Ramos (cell line): ENCODE measurements around the gene AKNA.

Experiments
- in situ Hi-C: fragments of 300-500 bp; cut with MboI; formaldehyde crosslinking; loops from one replicate; pipeline ENCODE4 v1.14.3; 2022; ENCODE audit warnings: low sequenced_read_pairs; ENCODE audit not compliant: unreplicated experiment

AKNA gene

GRCh38 chr9:114418053-114418452 is 30.3 kb upstream of the AKNA start:
- in situ Hi-C loops, result loop anchor here (10.0 to 25.0 kb wide), 2 partner anchors 237 to 1119 kb away; partner anchors contain the start of gene TEX53

GRCh38 chr9:114417511-114417910 is 29.7 kb upstream of the AKNA start:
- in situ Hi-C loops, result loop anchor here (10.0 to 25.0 kb wide), 2 partner anchors 237 to 1120 kb away; partner anchors contain the start of gene TEX53

GRCh38 chr9:114416906-114417305 is 29.1 kb upstream of the AKNA start:
- in situ Hi-C loops, result loop anchor here (10.0 to 25.0 kb wide), 2 partner anchors 238 to 1120 kb away; partner anchors contain the start of gene TEX53

GRCh38 chr9:114416290-114416689 is 28.5 kb upstream of the AKNA start:
- in situ Hi-C loops, result loop anchor here (10.0 to 25.0 kb wide), 2 partner anchors 239 to 1121 kb away; partner anchors contain the start of gene TEX53

- in situ Hi-C loops, result loop anchor here (10.0 to 25.0 kb wide), 2 partner anchors 240 to 1123 kb away; partner anchors contain the start of gene TEX53
Observed at GRCh38 chr9:114414346-114414745, 26.6 kb upstream of the AKNA start.

- in situ Hi-C loops, result loop anchor here (10.0 to 25.0 kb wide), 2 partner anchors 241 to 1123 kb away; partner anchors contain the start of gene TEX53
Observed at GRCh38 chr9:114413861-114414301, 26.1 kb upstream of the AKNA start.

GRCh38 chr9:114412048-114412683 is 24.4 kb upstream of the AKNA start:
- in situ Hi-C loops, result loop anchor here (10.0 to 25.0 kb wide), 2 partner anchors 243 to 1125 kb away; partner anchors contain the start of gene TEX53

- in situ Hi-C loops, result loop anchor here (10.0 to 25.0 kb wide), 2 partner anchors 243 to 1126 kb away; partner anchors contain the start of gene TEX53
Observed at GRCh38 chr9:114411452-114411851, 23.7 kb upstream of the AKNA start.

GRCh38 chr9:114410910-114411309 is 23.1 kb upstream of the AKNA start:
- in situ Hi-C loops, result loop anchor here (10.0 to 25.0 kb wide), 2 partner anchors 244 to 1126 kb away; partner anchors contain the start of gene TEX53

GRCh38 chr9:114409842-114410241 is 22.1 kb upstream of the AKNA start:
- in situ Hi-C loops, result loop anchor here (5.0 to 25.0 kb wide), 3 partner anchors 245 to 1127 kb away; partner anchors contain the start of gene TEX53

GRCh38 chr9:114409103-114409780 is 21.5 kb upstream of the AKNA start:
- in situ Hi-C loops, result loop anchor here (5.0 to 25.0 kb wide), 2 partner anchors 608 to 1128 kb away; no protein-coding TSS in a partner anchor

GRCh38 chr9:114408645-114409044 is 20.9 kb upstream of the AKNA start:
- in situ Hi-C loops, result loop anchor here (5.0 to 25.0 kb wide), 2 partner anchors 609 to 1129 kb away; no protein-coding TSS in a partner anchor

- in situ Hi-C loops, result loop anchor here (5.0 to 25.0 kb wide), 2 partner anchors 609 to 1129 kb away; no protein-coding TSS in a partner anchor
Observed at GRCh38 chr9:114407889-114408288, 20.1 kb upstream of the AKNA start.

- in situ Hi-C loops, result loop anchor here (5.0 to 25.0 kb wide), 2 partner anchors 611 to 1131 kb away; no protein-coding TSS in a partner anchor
Observed at GRCh38 chr9:114406441-114406840, 18.7 kb upstream of the AKNA start.

- in situ Hi-C loops, result loop anchor here (5.0 to 25.0 kb wide), 2 partner anchors 612 to 1132 kb away; no protein-coding TSS in a partner anchor
Observed at GRCh38 chr9:114405294-114406034, 17.7 kb upstream of the AKNA start.

- in situ Hi-C loops, result loop anchor here (25.0 kb wide), 1 partner anchor 1133 kb away; no protein-coding TSS in a partner anchor
Observed at GRCh38 chr9:114404531-114404930, 16.7 kb upstream of the AKNA start.

- in situ Hi-C loops, result loop anchor here (25.0 kb wide), 1 partner anchor 1134 kb away; no protein-coding TSS in a partner anchor
Observed at GRCh38 chr9:114403153-114403756, 15.5 kb upstream of the AKNA start.

- in situ Hi-C loops, result loop anchor here (25.0 kb wide), 1 partner anchor 1136 kb away; no protein-coding TSS in a partner anchor
Observed at GRCh38 chr9:114401344-114401743, 13.6 kb upstream of the AKNA start.

GRCh38 chr9:114400772-114401171 is 13.0 kb upstream of the AKNA start:
- in situ Hi-C loops, result loop anchor here (25.0 kb wide), 1 partner anchor 1137 kb away; no protein-coding TSS in a partner anchor
